ENCODE measurements around the gene ZDHHC11.
A peak's percentile ranks its signal among the peaks of the same experiment; 100 is the strongest.

Gene ZDHHC11, protein sequence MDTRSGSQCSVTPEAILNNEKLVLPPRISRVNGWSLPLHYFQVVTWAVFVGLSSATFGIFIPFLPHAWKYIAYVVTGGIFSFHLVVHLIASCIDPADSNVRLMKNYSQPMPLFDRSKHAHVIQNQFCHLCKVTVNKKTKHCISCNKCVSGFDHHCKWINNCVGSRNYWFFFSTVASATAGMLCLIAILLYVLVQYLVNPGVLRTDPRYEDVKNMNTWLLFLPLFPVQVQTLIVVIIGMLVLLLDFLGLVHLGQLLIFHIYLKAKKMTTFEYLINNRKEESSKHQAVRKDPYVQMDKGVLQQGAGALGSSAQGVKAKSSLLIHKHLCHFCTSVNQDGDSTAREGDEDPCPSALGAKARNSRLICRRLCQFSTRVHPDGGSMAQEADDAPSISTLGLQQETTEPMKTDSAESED

GRCh38 chr5:850511-851006 is at the start of gene ZDHHC11:
ZDHHC11 (minus strand) TSS chr5:850986; CDS start chr5:850602, 384 bp downstream.
- no peak for DNase-seq (ENCODE audit: low spot score)

- DNase-seq (ENCODE audit: low spot score), result peak; percentile 39
Measured at GRCh38 chr5:893711-894110, 42.9 kb upstream of the ZDHHC11 start.

GRCh38 chr5:893137-893506 is 42.3 kb upstream of the ZDHHC11 start:
- DNase-seq (ENCODE audit: low spot score), result peak; percentile 26

GRCh38 chr5:892394-893136 is 41.8 kb upstream of the ZDHHC11 start, which contains the start of the genes BRD9 and TRIP13:
BRD9 (minus strand) TSS chr5:892801; CDS start chr5:892657, 144 bp downstream.
TRIP13 (plus strand) TSS chr5:892884; CDS start chr5:892999, 115 bp downstream.
- peak; percentile 95 for DNase-seq (ENCODE audit: low spot score)

- peak; percentile 46 for DNase-seq (ENCODE audit: low spot score)
Measured at GRCh38 chr5:891837-892393, 41.1 kb upstream of the ZDHHC11 start.

- no peak for DNase-seq (ENCODE audit: low spot score)
Measured at GRCh38 chr5:891117-891836, 40.5 kb upstream of the ZDHHC11 start.

DNA sequence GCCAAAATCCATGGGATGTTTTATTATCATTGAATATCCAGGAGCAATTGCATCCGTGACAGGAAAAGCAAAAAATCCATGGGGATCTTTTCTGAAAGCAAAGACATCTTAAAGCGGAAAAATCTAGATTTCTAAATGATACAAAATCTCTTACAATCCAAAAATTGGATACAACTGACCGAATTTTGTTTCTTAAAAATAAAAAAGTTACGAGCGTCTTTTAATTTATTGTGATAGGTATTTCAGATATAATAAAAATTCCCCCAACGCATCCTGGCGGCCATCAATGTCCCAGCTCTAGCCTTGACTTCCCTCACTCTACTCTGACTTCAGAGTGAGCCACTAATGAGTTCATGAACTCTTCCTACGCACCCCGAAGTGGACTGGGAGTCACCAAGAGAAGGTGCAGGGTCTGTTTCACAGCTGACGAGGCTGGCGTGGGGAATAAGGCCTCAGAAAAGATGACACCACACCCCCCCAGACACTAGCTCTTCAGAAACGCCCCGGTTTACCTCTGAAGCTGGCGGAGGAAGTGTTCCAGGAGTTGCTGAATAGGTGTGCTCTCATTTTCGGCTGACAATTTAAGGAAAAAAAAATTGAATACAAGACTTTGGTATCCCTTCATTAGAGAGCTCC is 38.4 kb upstream of the ZDHHC11 start:
- DNase-seq (ENCODE audit: low spot score), result no peak

DNA sequence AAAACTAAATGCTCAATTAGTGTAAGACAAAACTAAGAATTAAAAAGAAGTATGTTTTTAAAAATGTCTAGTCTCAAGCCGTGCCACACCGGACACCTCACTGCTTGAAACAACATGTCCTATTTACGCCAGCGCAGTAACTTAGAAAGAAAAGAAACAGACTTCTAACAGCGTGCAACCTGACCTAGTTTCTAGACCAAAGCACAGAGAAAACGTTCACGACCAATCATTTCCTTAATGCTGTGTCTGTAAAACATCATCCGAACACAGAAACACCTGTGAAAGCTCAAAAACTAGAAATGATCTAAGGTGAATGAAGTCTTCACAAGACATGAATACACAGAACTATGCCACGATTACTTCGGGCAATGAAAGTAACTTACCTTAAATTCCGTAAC is 37.9 kb upstream of the ZDHHC11 start:
- DNase-seq (ENCODE audit: low spot score), result no peak

DNA sequence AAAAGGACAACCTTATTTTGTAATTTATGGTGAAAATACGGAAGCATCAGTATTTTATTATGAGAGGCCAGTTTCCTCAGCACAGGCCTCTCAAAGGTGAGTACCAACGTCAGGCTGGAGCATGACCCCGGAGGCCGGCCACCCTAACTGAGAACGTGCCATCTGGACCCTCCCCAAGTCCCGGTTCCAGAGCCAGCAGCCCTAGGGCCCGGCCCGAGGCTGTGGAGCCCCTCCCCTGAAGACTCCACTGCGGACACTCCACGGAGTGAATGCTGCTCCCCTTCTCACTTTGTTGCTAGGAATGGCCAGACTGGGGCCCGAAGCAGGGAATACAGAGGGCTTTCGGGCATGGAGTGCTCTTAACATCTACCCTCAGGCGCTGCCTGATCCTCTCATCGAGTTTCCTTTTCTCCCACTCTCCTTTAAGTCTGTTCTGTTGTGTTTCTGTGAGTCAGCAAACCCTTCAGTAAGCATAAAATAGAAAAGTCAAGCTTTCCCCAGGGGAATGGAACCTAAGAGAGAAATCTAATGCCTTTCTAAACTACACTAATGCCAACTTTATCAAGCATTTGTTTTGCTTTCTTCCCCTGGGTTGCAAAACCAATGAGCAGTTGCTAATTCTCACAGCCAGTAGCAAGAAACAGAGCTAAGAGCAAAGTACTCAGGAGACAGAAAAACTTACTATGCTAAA is 37.3 kb upstream of the ZDHHC11 start:
- no peak for DNase-seq (ENCODE audit: low spot score)

GRCh38 chr5:886716-887325 is 36.0 kb upstream of the ZDHHC11 start:
- DNase-seq (ENCODE audit: low spot score), result no peak

DNA sequence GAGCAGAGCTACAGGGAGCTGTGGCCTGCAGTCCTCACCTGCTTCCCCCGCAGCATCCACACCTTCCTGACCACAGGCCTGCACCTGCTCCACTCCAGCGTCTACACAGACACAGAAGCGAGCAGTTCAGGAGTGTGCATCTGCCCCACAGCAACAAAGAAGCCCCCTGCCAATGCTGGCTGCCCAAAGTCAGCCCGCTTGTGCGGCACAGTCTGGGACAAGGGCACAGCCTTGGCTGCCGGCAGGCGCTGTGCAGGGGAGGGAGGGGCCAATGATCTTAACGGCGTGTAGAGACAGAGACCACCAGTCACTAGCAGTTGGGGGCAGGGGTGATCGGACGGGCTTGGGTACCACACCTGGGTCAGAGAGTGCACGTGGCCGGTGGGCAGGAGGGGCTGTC is 35.2 kb upstream of the ZDHHC11 start:
- DNase-seq (ENCODE audit: low spot score), result no peak

GRCh38 chr5:885529-885928 is 34.7 kb upstream of the ZDHHC11 start:
- DNase-seq (ENCODE audit: low spot score), result no peak

GRCh38 chr5:885127-885442 is 34.3 kb upstream of the ZDHHC11 start:
- no peak for DNase-seq (ENCODE audit: low spot score)

GRCh38 chr5:884345-885126 is 33.8 kb upstream of the ZDHHC11 start:
- DNase-seq (ENCODE audit: low spot score), result no peak

DNA sequence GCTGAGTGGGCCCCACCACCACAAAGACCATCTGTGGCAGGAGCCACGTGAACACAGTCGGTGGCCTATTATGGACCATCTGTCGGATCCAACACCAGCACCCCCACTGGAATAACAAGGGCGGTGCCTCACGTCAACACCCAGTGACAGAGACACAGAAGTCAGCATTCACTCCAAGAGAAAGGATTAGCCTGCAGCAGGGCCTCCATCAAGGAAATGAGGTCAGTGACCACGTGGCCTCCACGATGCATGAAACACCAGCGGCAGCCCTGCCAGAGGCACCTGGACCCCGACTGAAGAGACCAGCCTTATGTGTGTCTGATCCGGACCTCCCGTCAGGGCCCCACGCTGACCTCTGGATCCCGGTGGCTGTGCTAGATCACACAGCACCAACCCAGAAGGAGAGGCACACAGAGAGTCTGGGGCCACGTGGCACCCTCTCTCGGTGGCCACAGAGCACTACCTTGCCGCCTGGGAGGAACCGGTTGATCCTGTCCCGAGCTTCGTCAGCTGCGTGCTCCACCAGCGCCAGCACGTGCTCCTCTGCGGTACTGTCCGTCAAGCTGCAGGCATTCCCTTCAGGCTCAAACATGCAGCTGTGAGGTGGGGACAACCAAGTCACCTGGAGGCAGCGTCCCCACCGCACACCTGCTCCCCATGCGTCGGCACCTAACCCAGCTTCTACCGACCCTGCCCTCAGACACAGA is 32.8 kb upstream of the ZDHHC11 start:
- no peak for DNase-seq (ENCODE audit: low spot score)

- no peak for DNase-seq (ENCODE audit: low spot score)
Measured at GRCh38 chr5:882253-883183, 31.7 kb upstream of the ZDHHC11 start.

- no peak for DNase-seq (ENCODE audit: low spot score)
Measured at GRCh38 chr5:881551-881935, 30.8 kb upstream of the ZDHHC11 start.
